HEK293 (cell line): ENCODE results near the gene NAA16.

Source experiments
- CTCF ChIA-PET: fragments of 350-600 bp; formaldehyde crosslinking; extraction: SDS; loops from one replicate; lab custom pipeline; 2021; ENCODE audit warnings: antibody characterized with exemption; lab: Yijun Ruan, JAX
- POLR2A ChIA-PET: fragments of 300-600 bp; formaldehyde crosslinking; extraction: SDS; loops from one replicate; lab custom pipeline; 2020; ENCODE audit warnings: antibody characterized with exemption, inconsistent platforms; lab: Yijun Ruan, JAX
- H3K27ac ChIP-seq: fragments of 200-500 bp; sonication (Bioruptor generic); 2 replicates; pipeline ENCODE4 v1.5.1; 2014; ENCODE audit warnings: low read depth, low read length, control low read depth, inconsistent platforms; ENCODE audit errors: extremely low read depth
- H3K36me3 ChIP-seq, 2 experiments: fragments of 200-500 bp in 1 of 2; sonication (Bioruptor generic) in 1 of 2; 1 replicate in 1 of 2; 2 replicates in 1 of 2; pipeline ENCODE4 v1.5.1; 2014 to 2017; ENCODE audit warnings: inconsistent platforms in 2 of 2, low read length in 2 of 2; ENCODE audit not compliant: control insufficient read depth in 2 of 2, insufficient read depth in 1 of 2
- H3K4me1 ChIP-seq: fragments of 200-500 bp; sonication (Bioruptor generic); 2 replicates; pipeline ENCODE4 v1.5.1; 2014; ENCODE audit warnings: mild to moderate bottlenecking, low read length, inconsistent platforms; ENCODE audit not compliant: control insufficient read depth, insufficient read depth
- H3K4me3 ChIP-seq: 2 replicates; pipeline ENCODE4 v1.5.1; 2011; ENCODE audit warnings: low read depth, mild to moderate bottlenecking, control low read depth, low read length, moderate library complexity
- H3K9me3 ChIP-seq: fragments of 200-500 bp; sonication (Bioruptor generic); 2 replicates; pipeline ENCODE4 v1.5.1; 2014; ENCODE audit warnings: low read depth, low read length, inconsistent platforms; ENCODE audit not compliant: control insufficient read depth, insufficient read depth
- EGR2 ChIP-seq: fragments of 450-650 bp; formaldehyde crosslinking; IDR thresholded peaks from 2 replicates; pipeline ENCODE4 v1.5.1; 2016; ENCODE audit warnings: low read depth, missing biosample characterization, missing genetic modification characterization
- IKZF3 ChIP-seq: fragments of 450-650 bp; IDR thresholded peaks from 2 replicates; pipeline ENCODE4 v1.5.0; 2018; ENCODE audit warnings: missing biosample characterization, mild to moderate bottlenecking, missing genetic modification characterization, moderate library complexity
- SP3 ChIP-seq: fragments of 450-650 bp; formaldehyde crosslinking; IDR thresholded peaks from 2 replicates; pipeline ENCODE4 v1.5.1; 2016; ENCODE audit warnings: missing biosample characterization, missing genetic modification characterization
- SP7 ChIP-seq: fragments of 450-650 bp; formaldehyde crosslinking; IDR thresholded peaks from 2 replicates; pipeline ENCODE4 v1.5.1; 2016; ENCODE audit warnings: missing biosample characterization, missing genetic modification characterization
- ZBTB20 ChIP-seq: fragments of 450-650 bp; formaldehyde crosslinking; IDR thresholded peaks from 2 replicates; pipeline ENCODE4 v1.5.1; 2016; ENCODE audit warnings: missing biosample characterization, missing genetic modification characterization
- ZBTB7A ChIP-seq: fragments of 450-650 bp; formaldehyde crosslinking; IDR thresholded peaks from 2 replicates; pipeline ENCODE4 v1.5.1; 2016; ENCODE audit warnings: low read depth, missing biosample characterization, missing genetic modification characterization
- ZIC2 ChIP-seq: fragments of 450-650 bp; formaldehyde crosslinking; IDR thresholded peaks from 2 replicates; pipeline ENCODE4 v1.5.1; 2016; ENCODE audit warnings: missing biosample characterization, missing genetic modification characterization
- ZNF138 ChIP-seq: fragments of 450-650 bp; formaldehyde crosslinking; IDR thresholded peaks from 2 replicates; pipeline ENCODE4 v1.5.1; 2016; ENCODE audit warnings: missing biosample characterization, missing genetic modification characterization, borderline replicate concordance
- ZNF140 ChIP-seq: fragments of 450-650 bp; formaldehyde crosslinking; IDR thresholded peaks from 2 replicates; pipeline ENCODE4 v1.5.1; 2016; ENCODE audit warnings: missing biosample characterization, missing genetic modification characterization
- ZNF174 ChIP-seq: fragments of 450-650 bp; formaldehyde crosslinking; IDR thresholded peaks from 2 replicates; pipeline ENCODE4 v1.5.0; 2017; ENCODE audit warnings: missing biosample characterization, mild to moderate bottlenecking, missing genetic modification characterization
- ZNF211 ChIP-seq: fragments of 450-650 bp; formaldehyde crosslinking; IDR thresholded peaks from 2 replicates; pipeline ENCODE4 v1.5.1; 2016; ENCODE audit warnings: low read depth, missing biosample characterization, missing genetic modification characterization
- ZNF214 ChIP-seq: fragments of 450-650 bp; formaldehyde crosslinking; IDR thresholded peaks from 2 replicates; pipeline ENCODE4 v1.5.1; 2017; ENCODE audit warnings: missing biosample characterization, mild to moderate bottlenecking, missing genetic modification characterization, borderline replicate concordance
- ZNF266 ChIP-seq: fragments of 450-650 bp; formaldehyde crosslinking; IDR thresholded peaks from 2 replicates; pipeline ENCODE4 v1.5.1; 2016; ENCODE audit warnings: missing biosample characterization, missing genetic modification characterization, low read depth
- ZNF350 ChIP-seq: fragments of 450-650 bp; formaldehyde crosslinking; IDR thresholded peaks from 2 replicates; pipeline ENCODE4 v1.5.0; 2017; ENCODE audit warnings: missing biosample characterization, mild to moderate bottlenecking, missing genetic modification characterization
- ZNF354C ChIP-seq: fragments of 450-650 bp; formaldehyde crosslinking; IDR thresholded peaks from 2 replicates; pipeline ENCODE4 v1.5.1; 2016; ENCODE audit warnings: missing biosample characterization, missing genetic modification characterization, low read depth, borderline replicate concordance
- ZNF404 ChIP-seq: fragments of 450-650 bp; formaldehyde crosslinking; IDR thresholded peaks from 2 replicates; pipeline ENCODE4 v1.5.1; 2017; ENCODE audit warnings: missing biosample characterization, missing genetic modification characterization
- ZNF510 ChIP-seq: fragments of 450-650 bp; formaldehyde crosslinking; IDR thresholded peaks from 2 replicates; pipeline ENCODE4 v1.5.1; 2018; ENCODE audit warnings: mild to moderate bottlenecking, missing genetic modification characterization, missing biosample characterization; ENCODE audit not compliant: insufficient replicate concordance
- ZNF549 ChIP-seq: fragments of 450-650 bp; IDR thresholded peaks from 2 replicates; pipeline ENCODE4 v1.5.1; 2018; ENCODE audit warnings: missing biosample characterization, missing genetic modification characterization, mild to moderate bottlenecking, inconsistent platforms, moderate library complexity
- ZNF558 ChIP-seq: fragments of 450-650 bp; formaldehyde crosslinking; IDR thresholded peaks from 2 replicates; pipeline ENCODE4 v1.5.1; 2016; ENCODE audit warnings: missing biosample characterization, missing genetic modification characterization
- ZNF561 ChIP-seq: fragments of 450-650 bp; IDR thresholded peaks from 2 replicates; pipeline ENCODE4 v1.5.1; 2018; ENCODE audit warnings: missing biosample characterization, missing genetic modification characterization, borderline replicate concordance
- ZNF600 ChIP-seq: fragments of 450-650 bp; formaldehyde crosslinking; IDR thresholded peaks from 2 replicates; pipeline ENCODE4 v1.5.1; 2016; ENCODE audit warnings: missing biosample characterization, missing genetic modification characterization
- ZNF654 ChIP-seq: fragments of 450-650 bp; formaldehyde crosslinking; IDR thresholded peaks from 2 replicates; pipeline ENCODE4 v1.5.1; 2016; ENCODE audit warnings: low read depth, missing biosample characterization, missing genetic modification characterization
- ZNF660 ChIP-seq: fragments of 450-650 bp; IDR thresholded peaks from 2 replicates; pipeline ENCODE4 v1.5.1; 2018; ENCODE audit warnings: missing biosample characterization, mild to moderate bottlenecking, missing genetic modification characterization
- ZXDB ChIP-seq: fragments of 450-650 bp; formaldehyde crosslinking; IDR thresholded peaks from 2 replicates; pipeline ENCODE4 v1.5.1; 2016; ENCODE audit warnings: missing biosample characterization, missing genetic modification characterization
- TF ChIP-seq, protein P1 (sequence below): fragments of 450-650 bp; formaldehyde crosslinking; IDR thresholded peaks from 2 replicates; pipeline ENCODE4 v1.5.1; 2016; ENCODE audit warnings: missing biosample characterization, missing genetic modification characterization, borderline replicate concordance
- TF ChIP-seq, protein P2 (sequence below): fragments of 450-650 bp; formaldehyde crosslinking; IDR thresholded peaks from 2 replicates; pipeline ENCODE4 v1.5.1; 2016; ENCODE audit warnings: missing biosample characterization, missing genetic modification characterization
- TF ChIP-seq, protein P3 (sequence below): fragments of 450-650 bp; formaldehyde crosslinking; IDR thresholded peaks from 2 replicates; pipeline ENCODE4 v1.5.1; 2017; ENCODE audit warnings: missing biosample characterization, mild to moderate bottlenecking, missing genetic modification characterization, moderate library complexity
- TF ChIP-seq, protein P4 (sequence below): fragments of 450-650 bp; IDR thresholded peaks from 2 replicates; pipeline ENCODE4 v1.5.1; 2018; ENCODE audit warnings: missing biosample characterization, missing genetic modification characterization

The NAA16 gene

DNA sequence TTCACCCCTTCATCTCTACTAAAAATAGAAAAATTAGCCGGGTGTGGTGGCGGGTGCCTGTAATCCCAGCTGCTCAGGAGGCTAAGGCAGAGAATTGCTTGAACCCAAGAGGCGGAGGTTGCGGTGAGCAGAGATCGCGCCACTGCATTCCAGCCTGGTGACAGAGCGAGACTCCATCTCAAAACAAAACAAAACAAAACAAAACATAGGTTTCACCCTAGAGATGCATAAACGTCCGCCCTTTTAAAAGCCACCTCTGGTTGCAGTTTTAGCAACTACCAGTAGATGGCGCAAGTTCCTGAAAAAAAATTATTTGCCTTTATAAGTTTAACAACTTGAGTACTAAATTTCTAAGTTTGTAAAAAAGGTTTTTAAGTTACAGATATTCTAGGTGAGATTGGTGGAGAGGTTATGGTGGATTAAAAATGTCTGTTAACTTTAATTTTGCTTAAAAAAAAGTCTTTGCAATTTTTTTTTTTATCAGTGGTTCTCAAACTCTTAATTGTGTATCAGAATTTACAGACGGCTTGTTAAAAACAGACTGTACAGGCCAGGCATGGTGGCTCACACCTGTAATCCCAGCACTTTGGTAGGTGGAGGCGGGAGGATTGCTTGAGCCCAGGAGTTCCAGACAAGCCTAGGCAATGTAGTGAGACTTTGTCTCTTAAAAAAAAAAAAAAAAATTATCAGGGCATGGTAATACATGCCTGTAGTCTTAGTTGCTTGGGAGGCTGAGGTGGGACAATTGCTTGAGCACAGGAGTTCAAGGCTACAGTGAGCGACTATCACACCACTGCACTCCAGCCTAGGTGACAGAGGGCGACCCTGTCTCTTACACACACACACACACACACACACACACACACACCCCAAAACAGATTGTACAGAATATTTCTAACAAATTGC is 42.1 kb downstream of the NAA16 start:
- ChIA-PET CTCF (interaction anchor here (0.6 to 1.4 kb wide), 2 partner anchors 12 to 118 kb away, joined by 5 to 7 read pairs; no protein-coding TSS in a partner anchor), POLR2A (no interaction called here)
- H3K4me1 ChIP-seq: no peaks in the 10 kb centered on the region
- no peak overlapping the region for H3K4me3 ChIP-seq
- H3K9me3 ChIP-seq: no peaks in the 10 kb centered on the region
- peaks cover 6 to 12% of the 10 kb centered on the region in 2 experiments for H3K36me3 ChIP-seq
- H3K27ac ChIP-seq: no peak overlapping the region
- TF ChIP-seq ZBTB7A (tag by site-specific recombination) (no peak), IKZF3 (no peak), ZNF600 (tag by site-specific recombination) (peak; percentile 95), ZNF660 (tag by site-specific recombination) (no peak), ZXDB (tag by site-specific recombination) (no peak), ZNF404 (tag by site-specific recombination) (no peak), ZNF211 (tag by site-specific recombination) (no peak), ZNF549 (tag by site-specific recombination) (no peak), SP3 (tag by site-specific recombination) (no peak), ZNF350 (tag by site-specific recombination) (no peak), ZNF354C (tag by site-specific recombination) (no peak), ZNF266 (tag by site-specific recombination) (no peak), EGR2 (tag by site-specific recombination) (no peak), ZNF138 (no peak), ZBTB20 (no peak), ZNF174 (no peak), ZNF510 (tag by site-specific recombination) (no peak), SP7 (tag by site-specific recombination) (peak; percentile 80), ZNF654 (tag by site-specific recombination) (peak; percentile 60), ZNF561 (tag by site-specific recombination) (no peak), ZNF214 (tag by site-specific recombination) (no peak), ZNF558 (no peak), ZIC2 (tag by site-specific recombination) (no peak), ZNF140 (no peak)
- TF ChIP-seq, protein P1, sequence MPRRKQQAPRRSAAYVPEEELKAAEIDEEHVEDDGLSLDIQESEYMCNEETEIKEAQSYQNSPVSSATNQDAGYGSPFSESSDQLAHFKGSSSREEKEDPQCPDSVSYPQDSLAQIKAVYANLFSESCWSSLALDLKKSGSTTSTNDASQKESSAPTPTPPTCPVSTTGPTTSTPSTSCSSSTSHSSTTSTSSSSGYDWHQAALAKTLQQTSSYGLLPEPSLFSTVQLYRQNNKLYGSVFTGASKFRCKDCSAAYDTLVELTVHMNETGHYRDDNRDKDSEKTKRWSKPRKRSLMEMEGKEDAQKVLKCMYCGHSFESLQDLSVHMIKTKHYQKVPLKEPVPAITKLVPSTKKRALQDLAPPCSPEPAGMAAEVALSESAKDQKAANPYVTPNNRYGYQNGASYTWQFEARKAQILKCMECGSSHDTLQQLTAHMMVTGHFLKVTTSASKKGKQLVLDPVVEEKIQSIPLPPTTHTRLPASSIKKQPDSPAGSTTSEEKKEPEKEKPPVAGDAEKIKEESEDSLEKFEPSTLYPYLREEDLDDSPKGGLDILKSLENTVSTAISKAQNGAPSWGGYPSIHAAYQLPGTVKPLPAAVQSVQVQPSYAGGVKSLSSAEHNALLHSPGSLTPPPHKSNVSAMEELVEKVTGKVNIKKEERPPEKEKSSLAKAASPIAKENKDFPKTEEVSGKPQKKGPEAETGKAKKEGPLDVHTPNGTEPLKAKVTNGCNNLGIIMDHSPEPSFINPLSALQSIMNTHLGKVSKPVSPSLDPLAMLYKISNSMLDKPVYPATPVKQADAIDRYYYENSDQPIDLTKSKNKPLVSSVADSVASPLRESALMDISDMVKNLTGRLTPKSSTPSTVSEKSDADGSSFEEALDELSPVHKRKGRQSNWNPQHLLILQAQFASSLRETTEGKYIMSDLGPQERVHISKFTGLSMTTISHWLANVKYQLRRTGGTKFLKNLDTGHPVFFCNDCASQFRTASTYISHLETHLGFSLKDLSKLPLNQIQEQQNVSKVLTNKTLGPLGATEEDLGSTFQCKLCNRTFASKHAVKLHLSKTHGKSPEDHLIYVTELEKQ (tag by site-specific recombination): no peak
- TF ChIP-seq, protein P2, sequence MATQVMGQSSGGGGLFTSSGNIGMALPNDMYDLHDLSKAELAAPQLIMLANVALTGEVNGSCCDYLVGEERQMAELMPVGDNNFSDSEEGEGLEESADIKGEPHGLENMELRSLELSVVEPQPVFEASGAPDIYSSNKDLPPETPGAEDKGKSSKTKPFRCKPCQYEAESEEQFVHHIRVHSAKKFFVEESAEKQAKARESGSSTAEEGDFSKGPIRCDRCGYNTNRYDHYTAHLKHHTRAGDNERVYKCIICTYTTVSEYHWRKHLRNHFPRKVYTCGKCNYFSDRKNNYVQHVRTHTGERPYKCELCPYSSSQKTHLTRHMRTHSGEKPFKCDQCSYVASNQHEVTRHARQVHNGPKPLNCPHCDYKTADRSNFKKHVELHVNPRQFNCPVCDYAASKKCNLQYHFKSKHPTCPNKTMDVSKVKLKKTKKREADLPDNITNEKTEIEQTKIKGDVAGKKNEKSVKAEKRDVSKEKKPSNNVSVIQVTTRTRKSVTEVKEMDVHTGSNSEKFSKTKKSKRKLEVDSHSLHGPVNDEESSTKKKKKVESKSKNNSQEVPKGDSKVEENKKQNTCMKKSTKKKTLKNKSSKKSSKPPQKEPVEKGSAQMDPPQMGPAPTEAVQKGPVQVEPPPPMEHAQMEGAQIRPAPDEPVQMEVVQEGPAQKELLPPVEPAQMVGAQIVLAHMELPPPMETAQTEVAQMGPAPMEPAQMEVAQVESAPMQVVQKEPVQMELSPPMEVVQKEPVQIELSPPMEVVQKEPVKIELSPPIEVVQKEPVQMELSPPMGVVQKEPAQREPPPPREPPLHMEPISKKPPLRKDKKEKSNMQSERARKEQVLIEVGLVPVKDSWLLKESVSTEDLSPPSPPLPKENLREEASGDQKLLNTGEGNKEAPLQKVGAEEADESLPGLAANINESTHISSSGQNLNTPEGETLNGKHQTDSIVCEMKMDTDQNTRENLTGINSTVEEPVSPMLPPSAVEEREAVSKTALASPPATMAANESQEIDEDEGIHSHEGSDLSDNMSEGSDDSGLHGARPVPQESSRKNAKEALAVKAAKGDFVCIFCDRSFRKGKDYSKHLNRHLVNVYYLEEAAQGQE (tag by site-specific recombination): no peak
- TF ChIP-seq, protein P3, sequence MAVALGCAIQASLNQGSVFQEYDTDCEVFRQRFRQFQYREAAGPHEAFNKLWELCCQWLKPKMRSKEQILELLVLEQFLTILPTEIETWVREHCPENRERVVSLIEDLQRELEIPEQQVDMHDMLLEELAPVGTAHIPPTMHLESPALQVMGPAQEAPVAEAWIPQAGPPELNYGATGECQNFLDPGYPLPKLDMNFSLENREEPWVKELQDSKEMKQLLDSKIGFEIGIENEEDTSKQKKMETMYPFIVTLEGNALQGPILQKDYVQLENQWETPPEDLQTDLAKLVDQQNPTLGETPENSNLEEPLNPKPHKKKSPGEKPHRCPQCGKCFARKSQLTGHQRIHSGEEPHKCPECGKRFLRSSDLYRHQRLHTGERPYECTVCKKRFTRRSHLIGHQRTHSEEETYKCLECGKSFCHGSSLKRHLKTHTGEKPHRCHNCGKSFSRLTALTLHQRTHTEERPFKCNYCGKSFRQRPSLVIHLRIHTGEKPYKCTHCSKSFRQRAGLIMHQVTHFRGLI (tag by site-specific recombination): no peak
- TF ChIP-seq, protein P4, sequence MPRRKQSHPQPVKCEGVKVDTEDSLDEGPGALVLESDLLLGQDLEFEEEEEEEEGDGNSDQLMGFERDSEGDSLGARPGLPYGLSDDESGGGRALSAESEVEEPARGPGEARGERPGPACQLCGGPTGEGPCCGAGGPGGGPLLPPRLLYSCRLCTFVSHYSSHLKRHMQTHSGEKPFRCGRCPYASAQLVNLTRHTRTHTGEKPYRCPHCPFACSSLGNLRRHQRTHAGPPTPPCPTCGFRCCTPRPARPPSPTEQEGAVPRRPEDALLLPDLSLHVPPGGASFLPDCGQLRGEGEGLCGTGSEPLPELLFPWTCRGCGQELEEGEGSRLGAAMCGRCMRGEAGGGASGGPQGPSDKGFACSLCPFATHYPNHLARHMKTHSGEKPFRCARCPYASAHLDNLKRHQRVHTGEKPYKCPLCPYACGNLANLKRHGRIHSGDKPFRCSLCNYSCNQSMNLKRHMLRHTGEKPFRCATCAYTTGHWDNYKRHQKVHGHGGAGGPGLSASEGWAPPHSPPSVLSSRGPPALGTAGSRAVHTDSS (tag by site-specific recombination): no peak
